ENCODE results near the gene RAE1. TPM values are rescaled to one million over a fixed set of nuclear protein-coding genes. Genes with fewer than 3 reads are reported as not detected.

The RAE1 gene
- total RNA-seq, 1 donor from 2014 or later, result 21.1 TPM

DNA sequence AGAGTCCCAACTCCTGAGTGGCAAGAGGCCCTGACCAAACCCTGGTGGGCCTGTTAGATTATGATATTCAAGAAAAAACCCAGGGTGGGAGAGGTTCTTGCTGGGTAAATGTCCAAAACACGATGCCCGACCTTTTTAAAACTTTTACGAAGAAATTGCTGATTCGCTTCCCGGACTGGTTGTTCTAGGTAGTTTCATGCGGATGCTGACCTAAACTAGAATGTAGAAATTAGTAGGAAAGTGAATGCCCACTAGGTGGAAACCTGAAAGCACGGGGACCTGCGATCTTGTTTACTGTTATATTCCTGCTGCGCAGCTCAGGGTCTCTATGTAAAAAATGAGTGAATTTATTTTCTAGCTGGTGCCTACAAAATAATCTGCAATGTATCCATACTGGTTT is 2.3 kb downstream of the RAE1 start:
- DNase-seq (ENCODE audit: extremely low spot score in 2 of 2), result no peak
- TF ChIP-seq POLR2A (IDR thresholded peaks at IDR 0.05) (no peak), CTCF (IDR thresholded peaks at IDR 0.05) (no peak), POLR2AphosphoS5 (IDR thresholded peaks at IDR 0.05; ENCODE audit: insufficient read depth in 1 of 2, low read depth in 1 of 2) (no peak)
- peaks cover 0 to 28% of the 10 kb centered on the region in 2 donors for H3K36me3 ChIP-seq
- H3K4me1 ChIP-seq, result peaks cover 20% of the 10 kb centered on the region
- H3K4me3 ChIP-seq, result no peak overlapping the region
- no peaks in the 10 kb centered on the region for H3K9me3 ChIP-seq
- intact Hi-C loops (cut with DNase I), result no loop called here
- H3K27me3 ChIP-seq, result no peaks in the 10 kb centered on the region
- H3K27ac ChIP-seq, result no peak overlapping the region

GRCh38 chr20:57361517-57361916 is 10.5 kb downstream of the RAE1 start:
- no peaks in the 10 kb centered on the region for H3K27me3 ChIP-seq
- H3K4me1 ChIP-seq, result no peaks in the 10 kb centered on the region
- intact Hi-C loops (cut with DNase I), result no loop called here
- H3K27ac ChIP-seq, result no peak overlapping the region
- TF ChIP-seq POLR2A (IDR thresholded peaks at IDR 0.05) (no peak), CTCF (IDR thresholded peaks at IDR 0.05) (no peak), POLR2AphosphoS5 (IDR thresholded peaks at IDR 0.05; ENCODE audit: insufficient read depth in 1 of 2, low read depth in 1 of 2) (no peak)
- no peak for DNase-seq (ENCODE audit: extremely low spot score in 2 of 2)
- peaks cover 4 to 30% of the 10 kb centered on the region in 2 donors for H3K36me3 ChIP-seq
- no peaks in the 10 kb centered on the region for H3K9me3 ChIP-seq
- no peak overlapping the region for H3K4me3 ChIP-seq

GRCh38 chr20:57364451-57364850 is 13.4 kb downstream of the RAE1 start:
- DNase-seq (ENCODE audit: extremely low spot score in 2 of 2), result no peak
- intact Hi-C loops (cut with DNase I), result no loop called here
- Histone ChIP-seq H3K4me3 (no peak overlapping the region), H3K9me3 (no peaks in the 10 kb centered on the region), H3K36me3 (peaks cover 4 to 53% of the 10 kb centered on the region in 2 donors), H3K4me1 (no peaks in the 10 kb centered on the region), H3K27me3 (no peaks in the 10 kb centered on the region), H3K27ac (no peak overlapping the region)
- TF ChIP-seq POLR2A (IDR thresholded peaks at IDR 0.05) (no peak), CTCF (IDR thresholded peaks at IDR 0.05) (no peak), POLR2AphosphoS5 (IDR thresholded peaks at IDR 0.05; ENCODE audit: insufficient read depth in 1 of 2, low read depth in 1 of 2) (no peak)

GRCh38 chr20:57369596-57369995 is 18.5 kb downstream of the RAE1 start:
- no peak overlapping the region for H3K27ac ChIP-seq
- DNase-seq (ENCODE audit: extremely low spot score in 2 of 2), result no peak
- TF ChIP-seq POLR2A (IDR thresholded peaks at IDR 0.05) (no peak), CTCF (IDR thresholded peaks at IDR 0.05) (no peak), POLR2AphosphoS5 (IDR thresholded peaks at IDR 0.05; ENCODE audit: insufficient read depth in 1 of 2, low read depth in 1 of 2) (no peak)
- intact Hi-C loops (cut with DNase I), result no loop called here
- no peaks in the 10 kb centered on the region for H3K27me3 ChIP-seq
- no peaks in the 10 kb centered on the region for H3K9me3 ChIP-seq
- H3K4me3 ChIP-seq, result no peak overlapping the region
- H3K36me3 ChIP-seq, result peaks cover 4 to 93% of the 10 kb centered on the region in 2 donors
- H3K4me1 ChIP-seq, result no peaks in the 10 kb centered on the region

DNA sequence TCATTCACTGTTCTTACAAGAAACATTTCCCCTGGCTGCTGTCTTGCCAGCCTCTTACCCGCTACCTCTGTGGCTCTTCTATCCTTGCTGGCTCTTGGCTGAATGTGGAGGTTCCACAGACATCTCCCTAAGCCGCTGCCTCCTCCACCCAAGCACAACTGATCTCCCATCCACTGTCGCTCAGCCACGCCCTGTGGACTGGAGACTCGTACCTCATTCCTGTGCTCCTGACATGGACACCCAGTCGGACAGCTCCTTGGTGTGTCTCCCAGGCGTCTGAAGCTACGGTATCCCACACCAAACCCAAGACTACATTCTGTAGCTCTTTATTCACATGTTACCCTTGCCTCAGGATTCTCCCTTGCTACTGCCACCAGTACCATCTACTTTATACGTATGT is 19.3 kb downstream of the RAE1 start:
- intact Hi-C loops (cut with DNase I), result no loop called here
- Histone ChIP-seq H3K36me3 (peaks cover 4 to 96% of the 10 kb centered on the region in 2 donors), H3K27ac (no peak overlapping the region), H3K4me3 (no peak overlapping the region), H3K9me3 (no peaks in the 10 kb centered on the region), H3K4me1 (no peaks in the 10 kb centered on the region), H3K27me3 (no peaks in the 10 kb centered on the region)
- TF ChIP-seq POLR2A (IDR thresholded peaks at IDR 0.05) (no peak), POLR2AphosphoS5 (IDR thresholded peaks at IDR 0.05; ENCODE audit: insufficient read depth in 1 of 2, low read depth in 1 of 2) (no peak), CTCF (IDR thresholded peaks at IDR 0.05) (no peak)
- no peak for DNase-seq (ENCODE audit: extremely low spot score in 2 of 2)

Measured in vagina (tissue), 2 donors.